B cell (primary cell): ENCODE data around the gene EVL. TPM values are rescaled to one million over a fixed set of nuclear protein-coding genes. Genes with fewer than 3 reads are reported as not detected.

ENCODE experiments used
- ATAC-seq: fragments of 200-7000 bp; cut with Tn5 transposase; one replicate; pipeline ENCODE4 v1.10.0; 2021; ENCODE audit warnings: low read depth, mild to moderate bottlenecking, moderate number of reproducible peaks, moderate library complexity
- CTCF ChIA-PET: fragments of 350-600 bp; sonication (Branson Sonifier 250); formaldehyde crosslinking; loops from one replicate; lab custom pipeline; 2021; ENCODE audit warnings: antibody characterized with exemption, inconsistent platforms; lab: Charles Lee
- POLR2A ChIA-PET: fragments of 350-600 bp; sonication (Branson Sonifier 250); formaldehyde crosslinking; loops from one replicate; lab custom pipeline; 2021; ENCODE audit warnings: antibody characterized with exemption; lab: Charles Lee
- DNase-seq: peaks from one replicate; pipeline ENCODE4 v3.0.0; 2013
- H2AFZ ChIP-seq: 2 replicates; pipeline ENCODE4 v1.6.1; 2012; ENCODE audit warnings: mild to moderate bottlenecking, low read depth, low read length; ENCODE audit not compliant: insufficient read depth, poor library complexity, severe bottlenecking
- H3K27ac ChIP-seq, 2 donors: 1 replicate in 1 of 2; 2 replicates in 1 of 2; pipeline ENCODE4 v1.5.1; 2012 to 2013; ENCODE audit warnings: low read length in 2 of 2, mild to moderate bottlenecking in 2 of 2, moderate library complexity in 1 of 2
- H3K27me3 ChIP-seq, 4 experiments: fragments of 200-600 bp in 1 of 4; sonication (generic) in 1 of 4; replicated peaks in 1 of 4; 1 replicate in 2 of 4; 2 replicates in 2 of 4; pipeline versions ENCODE4 v1.6.1 to v1.7.0; 2013 to 2016; ENCODE audit warnings: low read length in 3 of 4, mild to moderate bottlenecking in 2 of 4, mixed read lengths in 1 of 4, moderate library complexity in 1 of 4; ENCODE audit not compliant: insufficient read depth in 4 of 4, control insufficient read depth in 3 of 4; ENCODE audit errors: control extremely low read depth in 1 of 4
- H3K36me3 ChIP-seq, 2 experiments: replicated peaks in 1 of 2; 1 replicate in 1 of 2; 2 replicates in 1 of 2; pipeline versions ENCODE4 v1.6.1 to v1.7.1; 2013; ENCODE audit warnings: low read length in 1 of 2; ENCODE audit not compliant: insufficient read depth in 2 of 2, control insufficient read depth in 1 of 2; ENCODE audit errors: control extremely low read depth in 1 of 2, extremely low read depth in 1 of 2
- H3K4me1 ChIP-seq, 2 donors: fragments of 200-600 bp in 1 of 2; sonication (generic) in 1 of 2; 1 replicate in 1 of 2; 2 replicates in 1 of 2; pipeline versions ENCODE4 v1.5.1 to v1.6.1; 2013 to 2017; ENCODE audit warnings: low read length in 2 of 2; ENCODE audit not compliant: control insufficient read depth in 2 of 2, insufficient read depth in 2 of 2
- H3K4me2 ChIP-seq: replicated peaks from 2 replicates; pipeline ENCODE3; 2012; ENCODE audit warnings: mild to moderate bottlenecking, low read depth, low read length; ENCODE audit not compliant: poor library complexity, severe bottlenecking
- H3K4me3 ChIP-seq, 5 experiments: fragments of 200-600 bp in 1 of 5; sonication (generic) in 1 of 5; 1 replicate in 3 of 5; 2 replicates in 2 of 5; pipeline versions ENCODE4 v1.5.1 to v1.7.0; 2011 to 2016; ENCODE audit warnings: low read length in 4 of 5, mild to moderate bottlenecking in 4 of 5, low read depth in 2 of 5, control low read depth in 1 of 5, moderate library complexity in 1 of 5; ENCODE audit not compliant: insufficient read depth in 1 of 5; ENCODE audit errors: control extremely low read depth in 1 of 5, extremely low read depth in 1 of 5
- H3K79me2 ChIP-seq: fragments of 200-600 bp; sonication (generic); one replicate; pipeline ENCODE4 v1.6.0; 2016; ENCODE audit warnings: low read length; ENCODE audit not compliant: control insufficient read depth, insufficient read depth
- H3K9ac ChIP-seq: fragments of 200-600 bp; sonication (generic); 2 replicates; pipeline ENCODE4 v1.6.1; 2017; ENCODE audit warnings: mild to moderate bottlenecking, low read length, moderate library complexity
- H3K9me3 ChIP-seq, 3 donors: one replicate each; pipeline versions ENCODE4 v1.6.1 to v1.7.1; 2013; ENCODE audit warnings: low read length in 2 of 3; ENCODE audit not compliant: control insufficient read depth in 2 of 3, insufficient read depth in 1 of 3; ENCODE audit errors: control extremely low read depth in 1 of 3
- H4K20me1 ChIP-seq: 2 replicates; pipeline ENCODE4 v1.6.0; 2012; ENCODE audit warnings: mild to moderate bottlenecking, low read length; ENCODE audit not compliant: insufficient read depth, control insufficient read depth, poor library complexity, severe bottlenecking
- H3K27ac Mint-ChIP-seq: one replicate; pipeline ENCODE4 v1.8.0; 2021; ENCODE audit warnings: mixed read lengths
- H3K27me3 Mint-ChIP-seq: one replicate; pipeline ENCODE4 v1.8.0; 2021; ENCODE audit warnings: mixed read lengths
- H3K4me1 Mint-ChIP-seq: one replicate; pipeline ENCODE4 v1.8.0; 2021; ENCODE audit warnings: mixed read lengths
- H3K4me3 Mint-ChIP-seq: one replicate; pipeline ENCODE4 v1.8.0; 2021; ENCODE audit warnings: mixed read lengths
- H3K9me3 Mint-ChIP-seq: one replicate; pipeline ENCODE4 v1.8.0; 2022; ENCODE audit warnings: mixed read lengths; ENCODE audit not compliant: insufficient read depth
- EZH2 ChIP-seq: IDR thresholded peaks from 2 replicates; pipeline ENCODE4 v1.6.1; 2012; ENCODE audit warnings: borderline replicate concordance, low read depth, mild to moderate bottlenecking, moderate library complexity, low read length; ENCODE audit not compliant: insufficient read depth, poor library complexity, severe bottlenecking
- WGBS: methylation state at CpG from one replicate; pipeline ENCODE4 v1.1.5; 2013; ENCODE audit warnings: missing lambda C conversion rate; ENCODE audit not compliant: insufficient coverage; 5-methylcytosine and 5-hydroxymethylcytosine counted together
- intact Hi-C: fragments of 100-400 bp; cut with micrococcal nuclease; formaldehyde crosslinking; loops from one replicate; pipeline ENCODE4 v1.10.0; 2022
- polyA plus RNA-seq: library from polyadenylated mRNA; depleted of rRNA; stranded (reverse); fragments of >200 nt; gene quantifications from 2 replicates; pipeline ENCODE4 v1.2.3, GENCODE V29; 2012
- total RNA-seq, 2 donors: library from RNA; stranded (reverse); fragments of 120-200 nt in 1 of 2; gene quantifications; 1 replicate in 1 of 2; 2 replicates in 1 of 2; pipeline versions ENCODE4 v1.2.3 to v1.2.4, GENCODE V29; 2013 to 2022
- TF ChIP-seq, protein P1 (sequence below): fragments of 200-600 bp; IDR thresholded peaks from one replicate; pipeline ENCODE4 v1.8.0; 2022; ENCODE audit warnings: antibody characterized with exemption, mild to moderate bottlenecking

Gene EVL
- total and polyA plus RNA-seq, 2 donors (not counting 1 experiment from before 2014, with no cell fraction given), result 486 to 892 TPM

DNA sequence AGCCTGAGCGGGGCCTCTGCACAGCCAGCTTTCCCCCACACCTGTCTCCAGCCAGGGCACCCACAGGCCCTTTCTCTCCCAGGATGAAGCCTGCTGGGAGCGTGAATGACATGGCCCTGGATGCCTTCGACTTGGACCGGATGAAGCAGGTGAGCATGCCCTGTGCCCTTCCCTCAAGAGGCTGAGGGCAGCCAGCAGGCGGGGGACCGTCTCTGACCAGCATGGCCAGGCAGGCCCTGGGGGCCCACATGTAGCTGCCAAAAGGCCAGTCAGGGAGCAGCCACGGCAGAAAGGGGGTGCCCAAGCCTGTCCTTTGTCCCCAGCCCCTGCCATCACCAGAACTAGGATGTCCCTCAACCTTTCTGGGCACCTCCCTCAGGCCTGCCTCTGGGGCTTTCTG lies 75.9 kb downstream of the EVL start:
- H3K4me3 Mint-ChIP-seq, result no peak overlapping the region
- Histone ChIP-seq H3K79me2 (peaks cover 7% of the 10 kb centered on the region), H3K9ac (no peak overlapping the region), H3K4me1 (peaks cover 0 to under 1% of the 10 kb centered on the region in 2 donors), H3K4me2 (no peak overlapping the region), H3K36me3 (peaks cover 0 to 81% of the 10 kb centered on the region in 2 experiments), H4K20me1 (peaks cover 70% of the 10 kb centered on the region), H3K9me3 (no peaks in the 10 kb centered on the region), H3K27ac (no peak overlapping the region), H2AFZ (no peak overlapping the region), H3K4me3 (no peak overlapping the region), H3K27me3 (no peaks in the 10 kb centered on the region)
- ATAC-seq (no peak), DNase-seq (no peak)
- H3K27me3 Mint-ChIP-seq, result no peaks in the 10 kb centered on the region
- POLR2A ChIA-PET, result no interaction called here
- H3K27ac Mint-ChIP-seq, result no peak overlapping the region
- WGBS, result 96% methylated on average over 7 of the region's 7 CpGs
- H3K9me3 Mint-ChIP-seq, result no peaks in the 10 kb centered on the region
- CTCF ChIA-PET, result interaction anchor here (0.8 kb wide), 1 partner anchor 51 kb away, joined by 4 read pairs; no protein-coding TSS in a partner anchor
- peaks cover 6% of the 10 kb centered on the region for H3K4me1 Mint-ChIP-seq
- intact Hi-C loops, result no loop called here
- TF ChIP-seq, protein P1, sequence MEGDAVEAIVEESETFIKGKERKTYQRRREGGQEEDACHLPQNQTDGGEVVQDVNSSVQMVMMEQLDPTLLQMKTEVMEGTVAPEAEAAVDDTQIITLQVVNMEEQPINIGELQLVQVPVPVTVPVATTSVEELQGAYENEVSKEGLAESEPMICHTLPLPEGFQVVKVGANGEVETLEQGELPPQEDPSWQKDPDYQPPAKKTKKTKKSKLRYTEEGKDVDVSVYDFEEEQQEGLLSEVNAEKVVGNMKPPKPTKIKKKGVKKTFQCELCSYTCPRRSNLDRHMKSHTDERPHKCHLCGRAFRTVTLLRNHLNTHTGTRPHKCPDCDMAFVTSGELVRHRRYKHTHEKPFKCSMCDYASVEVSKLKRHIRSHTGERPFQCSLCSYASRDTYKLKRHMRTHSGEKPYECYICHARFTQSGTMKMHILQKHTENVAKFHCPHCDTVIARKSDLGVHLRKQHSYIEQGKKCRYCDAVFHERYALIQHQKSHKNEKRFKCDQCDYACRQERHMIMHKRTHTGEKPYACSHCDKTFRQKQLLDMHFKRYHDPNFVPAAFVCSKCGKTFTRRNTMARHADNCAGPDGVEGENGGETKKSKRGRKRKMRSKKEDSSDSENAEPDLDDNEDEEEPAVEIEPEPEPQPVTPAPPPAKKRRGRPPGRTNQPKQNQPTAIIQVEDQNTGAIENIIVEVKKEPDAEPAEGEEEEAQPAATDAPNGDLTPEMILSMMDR, result no peak
- no peak for TF ChIP-seq EZH2

DNA sequence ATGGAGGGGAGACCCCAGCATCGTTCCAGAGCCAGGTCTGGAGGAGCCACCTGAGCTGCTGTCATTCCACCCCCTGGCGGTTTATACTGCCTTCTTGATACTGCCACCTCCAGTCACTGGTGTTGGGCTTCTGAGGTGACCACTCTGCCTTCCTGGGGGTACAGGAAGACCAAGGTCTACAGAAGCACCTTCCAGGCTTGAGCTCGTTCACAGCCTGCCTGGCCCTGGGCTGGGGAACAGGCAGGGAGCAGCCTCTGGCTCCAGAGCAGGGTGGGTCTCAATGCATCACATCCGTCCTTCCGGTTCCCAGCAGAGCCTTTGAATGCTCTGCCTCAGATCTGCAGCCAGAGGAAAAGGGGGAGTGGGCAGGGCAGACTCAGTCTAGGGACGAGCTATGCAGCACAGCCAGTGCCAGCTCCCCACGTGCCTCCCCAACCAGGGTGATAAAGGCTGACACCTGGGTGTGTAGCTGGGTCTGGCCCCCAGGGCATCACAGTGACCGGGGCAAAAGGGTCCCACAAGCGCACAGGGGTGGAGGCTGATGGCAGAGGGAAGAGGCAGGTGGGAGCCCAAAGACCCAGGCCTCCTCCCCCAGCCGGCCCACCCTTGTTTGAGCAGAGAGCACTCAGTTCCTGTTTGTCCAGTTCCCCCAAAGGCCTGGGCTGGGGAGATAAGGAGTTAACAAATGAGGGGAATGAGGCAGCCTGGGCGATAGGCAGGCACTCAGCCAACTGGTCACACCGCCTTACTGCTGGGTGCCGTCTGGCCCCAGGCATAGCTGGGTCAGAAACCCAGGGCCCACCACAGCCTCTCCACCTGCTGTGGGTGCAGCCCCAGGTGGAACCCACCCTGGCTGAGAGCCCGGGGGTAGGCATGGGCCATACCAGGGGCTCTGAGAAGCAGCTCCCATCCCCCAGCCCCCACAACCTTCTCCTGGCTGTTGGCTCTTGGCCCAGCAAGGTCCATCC lies 77.1 kb downstream of the EVL start:
- Mint-ChIP-seq H3K9me3 (no peaks in the 10 kb centered on the region), H3K27ac (no peak overlapping the region), H3K4me1 (peaks cover 18% of the 10 kb centered on the region), H3K27me3 (no peaks in the 10 kb centered on the region), H3K4me3 (no peak overlapping the region)
- no peak for DNase-seq
- no peak overlapping the region for H3K27ac ChIP-seq
- no peak overlapping the region for H3K4me3 ChIP-seq
- intact Hi-C loops, result no loop called here
- peaks cover 7% of the 10 kb centered on the region for H3K79me2 ChIP-seq
- peaks cover 0 to 3% (median 0%) of the 10 kb centered on the region in 3 donors for H3K9me3 ChIP-seq
- POLR2A ChIA-PET, result no interaction called here
- TF ChIP-seq EZH2, result no peak
- TF ChIP-seq, protein P1, result no peak
- H3K9ac ChIP-seq, result no peak overlapping the region
- WGBS, result 82% methylated on average over 12 of the region's 14 CpGs
- H3K27me3 ChIP-seq, result no peaks in the 10 kb centered on the region
- H4K20me1 ChIP-seq, result peaks cover 58% of the 10 kb centered on the region
- no peak for ATAC-seq
- CTCF ChIA-PET, result interaction anchor here (0.6 to 0.9 kb wide), 3 partner anchors 15 to 50 kb away, joined by 3 to 4 read pairs (median 3); no protein-coding TSS in a partner anchor
- peaks cover 0 to 69% of the 10 kb centered on the region in 2 experiments for H3K36me3 ChIP-seq
- no peak overlapping the region for H3K4me2 ChIP-seq
- H2AFZ ChIP-seq, result no peak overlapping the region
- peaks cover 12 to 13% of the 10 kb centered on the region in 2 donors for H3K4me1 ChIP-seq
